ENCODE measurements around the gene VAMP4.

- no peak for TF ChIP-seq EZH2 (IDR thresholded peaks at IDR 0.05; ENCODE audit: borderline replicate concordance, low read length)
- TF ChIP-seq CTCF (conservative IDR thresholded peaks at IDR 0.05 in 1 of 2, IDR thresholded peaks at IDR 0.05 in 1 of 2; ENCODE audit: extremely low read depth in 1 of 2, insufficient read depth in 1 of 2, low read depth in 1 of 2, low read length in 2 of 2) = no peak
These were observed 21.9 kb upstream of the VAMP4 start for GRCh38 chr1:171763764-171764163.
